ENCODE data around the gene ALG11.

ALG11 gene

GRCh38 chr13:51997641-51998330 is 14.4 kb upstream of the ALG11 start:
- DNase-seq: no peak
- ATAC-seq: no peak

GRCh38 chr13:51998723-51999509 is 13.3 kb upstream of the ALG11 start:
- DNase-seq: no peak
- no peak for ATAC-seq

GRCh38 chr13:51999510-51999911 is 12.7 kb upstream of the ALG11 start:
- no peak for ATAC-seq

GRCh38 chr13:51999921-52000320 is 12.3 kb upstream of the ALG11 start:
- no peak for DNase-seq
- no peak for ATAC-seq

More at GRCh38 chr13:51999510-51999911, 12.7 kb upstream of the ALG11 start:
- no peak for DNase-seq

GRCh38 chr13:52001120-52001731 is 11.0 kb upstream of the ALG11 start:
- ATAC-seq (peak; percentile 40), DNase-seq (no peak)

GRCh38 chr13:52002361-52002760 is 9.8 kb upstream of the ALG11 start:
- no peak for ATAC-seq
- no peak for DNase-seq

GRCh38 chr13:52003541-52003940 is 8.7 kb upstream of the ALG11 start:
- DNase-seq: no peak
- ATAC-seq: no peak

- ATAC-seq: no peak
- no peak for DNase-seq
Observed at GRCh38 chr13:52004511-52005170, 7.6 kb upstream of the ALG11 start.

- ATAC-seq (no peak), DNase-seq (no peak)
Observed at GRCh38 chr13:52005841-52006522, 6.2 kb upstream of the ALG11 start.

GRCh38 chr13:52006523-52007245 is 5.5 kb upstream of the ALG11 start:
- no peak for DNase-seq
- ATAC-seq: no peak

GRCh38 chr13:52009946-52010345 is 2.3 kb upstream of the ALG11 start:
- DNase-seq (no peak), ATAC-seq (no peak)

- DNase-seq: peak; percentile 27
- ATAC-seq: no peak
Observed at GRCh38 chr13:52010890-52011631, 1.1 kb upstream of the ALG11 start, which contains the start of gene ATP7B. TSS of gene ATP7B (minus strand) at chr13:52011450. CDS start at chr13:52011337, 113 bp downstream.

- ATAC-seq (no peak), DNase-seq (no peak)
Observed at GRCh38 chr13:52012512-52012836, 276 bp downstream of the ALG11 start.

GRCh38 chr13:52016296-52016695 is 4.1 kb downstream of the ALG11 start:
- no peak for DNase-seq
- no peak for ATAC-seq

GRCh38 chr13:52020191-52020590 is 8.0 kb downstream of the ALG11 start:
- ATAC-seq (no peak), DNase-seq (no peak)

GRCh38 chr13:52022356-52022755 is 10.2 kb downstream of the ALG11 start:
- DNase-seq (no peak), ATAC-seq (no peak)

- DNase-seq: no peak
Observed at GRCh38 chr13:52024481-52024880, 12.3 kb downstream of the ALG11 start, which contains the start of gene UTP14C. TSS of gene UTP14C (plus strand) at chr13:52024691. CDS start at chr13:52028805, 4,114 bp downstream.

GRCh38 chr13:52025475-52026245 is 13.5 kb downstream of the ALG11 start:
- DNase-seq (no peak), ATAC-seq (no peak)

More at GRCh38 chr13:52024481-52024880, 12.3 kb downstream of the ALG11 start, which contains the start of gene UTP14C:
- ATAC-seq: no peak

- DNase-seq (no peak), ATAC-seq (no peak)
Observed at GRCh38 chr13:52026246-52026626, 14.0 kb downstream of the ALG11 start.

- ATAC-seq: no peak
- no peak for DNase-seq
Observed at GRCh38 chr13:52027832-52028231, 15.6 kb downstream of the ALG11 start.
